CD4-positive, alpha-beta T cell (primary cell): ENCODE data around the gene SEMA3D. TPM values are rescaled to one million over a fixed set of nuclear protein-coding genes. Genes with fewer than 3 reads are reported as not detected.

Source experiments
- ATAC-seq: fragments of 200-7000 bp; cut with Tn5 transposase; one replicate; pipeline ENCODE4 v1.10.0; 2022; ENCODE audit warnings: mild to moderate bottlenecking; ENCODE audit not compliant: poor library complexity
- CTCF ChIA-PET: fragments of 350-600 bp; sonication (Branson Sonifier 250); formaldehyde crosslinking; loops from one replicate; lab custom pipeline; 2021; ENCODE audit warnings: antibody characterized with exemption, inconsistent platforms; lab: Charles Lee
- POLR2A ChIA-PET: fragments of 350-600 bp; sonication (Branson Sonifier 250); formaldehyde crosslinking; loops from one replicate; lab custom pipeline; 2021; ENCODE audit warnings: antibody characterized with exemption, inconsistent platforms; lab: Charles Lee
- DNase-seq, 14 experiments: peaks; one replicate each; pipeline ENCODE4 v3.0.0-alpha.2; 2013 to 2020; ENCODE audit warnings: mixed read lengths in 2 of 14
- H3K27ac ChIP-seq, 2 donors: one replicate each; pipeline versions ENCODE4 v1.5.1 to v1.7.0; 2013; ENCODE audit warnings: low read length in 2 of 2, low read depth in 1 of 2, mild to moderate bottlenecking in 1 of 2
- H3K27me3 ChIP-seq, 2 experiments: 1 replicate in 1 of 2; 2 replicates in 1 of 2; pipeline versions ENCODE4 v1.6.1 to v1.7.0; 2013; ENCODE audit warnings: low read length in 2 of 2, control low read depth in 1 of 2, mild to moderate bottlenecking in 1 of 2, moderate library complexity in 1 of 2; ENCODE audit not compliant: insufficient read depth in 2 of 2, control insufficient read depth in 1 of 2
- H3K36me3 ChIP-seq: one replicate; pipeline ENCODE4 v1.6.1; 2013; ENCODE audit warnings: low read length, control low read depth; ENCODE audit not compliant: insufficient read depth
- H3K4me1 ChIP-seq: one replicate; pipeline ENCODE4 v1.6.1; 2013; ENCODE audit warnings: low read length, control low read depth; ENCODE audit not compliant: insufficient read depth
- H3K4me3 ChIP-seq: one replicate; pipeline ENCODE4 v1.5.1; 2013; ENCODE audit warnings: mild to moderate bottlenecking, low read length, moderate library complexity
- H3K9me3 ChIP-seq, 2 experiments: 1 replicate in 1 of 2; 2 replicates in 1 of 2; pipeline versions ENCODE4 v1.6.1 to v1.7.0; 2013; ENCODE audit warnings: low read length in 2 of 2, mild to moderate bottlenecking in 2 of 2, control low read depth in 1 of 2, moderate library complexity in 1 of 2; ENCODE audit not compliant: control insufficient read depth in 1 of 2, insufficient read depth in 1 of 2
- H3K27ac Mint-ChIP-seq: one replicate; pipeline ENCODE4 v1.8.0; 2020; ENCODE audit warnings: mixed read lengths
- H3K27me3 Mint-ChIP-seq: one replicate; pipeline ENCODE4 v1.8.0; 2021; ENCODE audit warnings: mixed read lengths
- H3K36me3 Mint-ChIP-seq: one replicate; pipeline ENCODE4 v1.8.0; 2021; ENCODE audit warnings: low read depth, mixed read lengths
- H3K4me1 Mint-ChIP-seq: one replicate; pipeline ENCODE4 v1.8.0; 2021; ENCODE audit warnings: low read depth, mixed read lengths
- H3K4me3 Mint-ChIP-seq: one replicate; pipeline ENCODE4 v1.8.0; 2020; ENCODE audit warnings: mild to moderate bottlenecking, mixed read lengths
- H3K9me3 Mint-ChIP-seq: one replicate; pipeline ENCODE4 v1.8.0; 2020; ENCODE audit warnings: mixed read lengths
- CTCF ChIP-seq: fragments of 200-600 bp; IDR thresholded peaks from one replicate; pipeline ENCODE4 v1.8.0; 2022; ENCODE audit warnings: antibody characterized with exemption, mild to moderate bottlenecking
- intact Hi-C, 2 experiments: fragments of 100-400 bp; cut with DNase I in 1 of 2; cut with micrococcal nuclease in 1 of 2; formaldehyde crosslinking; loops; one replicate each; pipeline versions ENCODE4 v1.15.1 to v1.9.0; 2023 to 2025; cut with DNase I, micrococcal nuclease
- total RNA-seq, 174 experiments: library from RNA in 2 of 174; stranded (reverse) in 2 of 174; gene quantifications; one replicate each; pipeline ENCODE4 v1.2.3 and lab custom pipeline; 2021 to 2026

SEMA3D gene
- total RNA-seq, 2 experiments from 2014 or later = not detected

DNA sequence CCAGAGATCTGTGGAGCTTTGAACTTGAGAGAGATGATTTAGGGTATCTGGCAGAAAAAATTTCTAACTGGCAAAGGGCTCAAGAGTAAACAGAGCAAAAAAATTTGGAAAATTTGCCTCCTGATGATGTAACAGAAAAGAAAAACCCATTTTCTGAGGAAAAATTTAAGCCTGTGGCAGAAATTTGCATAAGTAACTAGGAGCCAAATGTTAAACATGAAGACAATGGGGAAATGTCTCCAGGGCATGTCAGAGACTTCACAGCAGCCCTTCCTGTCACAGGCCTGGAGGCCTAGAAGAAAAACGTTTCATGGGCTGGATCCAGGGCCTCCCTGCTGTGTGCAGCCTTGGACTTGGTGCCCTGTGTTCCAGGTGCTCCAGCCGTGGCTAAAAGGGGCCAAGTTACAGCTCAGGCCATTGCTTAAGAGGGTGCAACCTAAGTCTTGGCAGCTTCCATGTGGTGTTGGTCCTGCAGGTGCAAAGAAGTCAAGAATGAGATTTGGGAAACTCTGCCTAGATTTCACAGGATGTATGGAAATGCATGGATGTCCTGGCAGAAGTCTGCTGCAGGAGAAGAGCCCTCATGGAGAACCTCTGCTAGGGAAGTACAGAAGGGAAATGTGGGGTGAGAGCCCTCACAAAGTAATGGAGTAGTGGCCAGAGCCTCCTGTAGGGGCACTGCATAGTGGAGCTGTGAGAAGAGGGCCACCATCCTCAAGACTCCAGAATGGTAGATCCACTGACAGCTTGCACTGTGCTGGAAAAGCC lies 8.1 kb downstream of the SEMA3D start:
- H3K27ac Mint-ChIP-seq = no peak overlapping the region
- no peaks in the 10 kb centered on the region for H3K36me3 Mint-ChIP-seq
- H3K27me3 Mint-ChIP-seq = no peaks in the 10 kb centered on the region
- H3K4me1 Mint-ChIP-seq = no peaks in the 10 kb centered on the region
- DNase-seq = no peak
- H3K27me3 ChIP-seq = no peaks in the 10 kb centered on the region
- no peak overlapping the region for H3K4me3 ChIP-seq
- no peaks in the 10 kb centered on the region for H3K36me3 ChIP-seq
- no peaks in the 10 kb centered on the region for H3K4me1 ChIP-seq
- ChIA-PET CTCF (no interaction called here), POLR2A (no interaction called here)
- H3K9me3 Mint-ChIP-seq = peaks cover 10% of the 10 kb centered on the region
- H3K4me3 Mint-ChIP-seq = no peak overlapping the region
- intact Hi-C loops = no loop called here
- TF ChIP-seq CTCF = no peak
- H3K27ac ChIP-seq = no peak overlapping the region
- ATAC-seq = no peak
- peaks cover 0 to 8% of the 10 kb centered on the region in 2 experiments for H3K9me3 ChIP-seq

DNA sequence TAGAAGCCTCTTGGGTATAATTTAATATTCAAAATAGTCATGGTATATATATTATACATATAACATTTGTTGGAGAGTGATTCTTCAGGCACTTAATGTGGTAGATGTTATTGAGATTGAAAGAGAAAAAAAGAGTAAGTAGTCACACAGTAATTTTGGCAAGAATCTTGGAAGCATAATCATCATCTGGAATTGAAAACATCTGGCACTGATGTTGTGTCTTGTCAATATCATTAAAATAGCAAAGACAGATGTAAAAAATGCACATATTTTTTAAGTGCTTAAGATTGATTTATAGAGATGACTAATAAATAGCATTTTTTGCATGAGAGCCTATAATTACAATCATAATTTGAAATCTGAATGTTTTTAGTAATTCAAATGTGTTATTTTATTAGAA lies 9.5 kb downstream of the SEMA3D start:
- intact Hi-C loops = no loop called here
- Histone ChIP-seq H3K4me3 (no peak overlapping the region), H3K27ac (no peak overlapping the region), H3K9me3 (peaks cover 0 to 8% of the 10 kb centered on the region in 2 experiments), H3K4me1 (no peaks in the 10 kb centered on the region), H3K36me3 (no peaks in the 10 kb centered on the region), H3K27me3 (no peaks in the 10 kb centered on the region)
- Mint-ChIP-seq H3K36me3 (no peaks in the 10 kb centered on the region), H3K4me3 (no peak overlapping the region), H3K27me3 (no peaks in the 10 kb centered on the region), H3K4me1 (no peaks in the 10 kb centered on the region), H3K27ac (no peak overlapping the region), H3K9me3 (peaks cover 10% of the 10 kb centered on the region)
- DNase-seq (no peak), ATAC-seq (no peak)
- ChIA-PET CTCF (no interaction called here), POLR2A (no interaction called here)
- no peak for TF ChIP-seq CTCF

DNA sequence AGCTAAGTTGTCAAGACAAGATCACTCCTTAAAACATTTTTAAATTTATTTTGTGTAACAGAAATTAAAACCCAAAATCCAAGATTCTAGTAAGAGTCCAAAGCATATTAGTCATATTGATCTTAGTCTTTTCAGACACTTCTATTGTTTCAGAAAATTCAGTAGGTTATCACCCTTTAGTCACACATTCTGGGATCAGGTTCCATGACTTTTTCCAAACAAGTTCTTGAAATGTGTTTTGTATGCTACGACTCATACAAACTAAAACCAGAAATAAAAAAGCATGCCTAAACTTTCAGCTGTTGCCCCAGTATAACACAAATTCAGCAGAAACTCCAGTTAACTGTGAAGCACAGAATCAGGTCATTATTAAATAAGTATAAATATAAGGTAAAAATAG lies 10.7 kb downstream of the SEMA3D start:
- POLR2A ChIA-PET = no interaction called here
- Histone ChIP-seq H3K27ac (no peak overlapping the region), H3K9me3 (peaks cover 0 to 8% of the 10 kb centered on the region in 2 experiments), H3K27me3 (no peaks in the 10 kb centered on the region), H3K36me3 (no peaks in the 10 kb centered on the region), H3K4me1 (no peaks in the 10 kb centered on the region), H3K4me3 (no peak overlapping the region)
- CTCF ChIA-PET = no interaction called here
- H3K4me3 Mint-ChIP-seq = no peak overlapping the region
- no peaks in the 10 kb centered on the region for H3K36me3 Mint-ChIP-seq
- intact Hi-C loops = no loop called here
- H3K4me1 Mint-ChIP-seq = no peaks in the 10 kb centered on the region
- ATAC-seq = no peak
- H3K27me3 Mint-ChIP-seq = no peaks in the 10 kb centered on the region
- DNase-seq = no peak
- H3K9me3 Mint-ChIP-seq = peaks cover 10% of the 10 kb centered on the region
- no peak overlapping the region for H3K27ac Mint-ChIP-seq
- no peak for TF ChIP-seq CTCF
